C4-2B (cell line): ENCODE measurements around the gene PCDHGB7.

Experiments
- ZFX ChIP-seq: fragments of 450-650 bp; IDR thresholded peaks from 2 replicates; pipeline ENCODE4 v1.6.1; 2017
- TF ChIP-seq, protein P1 (sequence below): fragments of 450-650 bp; conservative IDR thresholded peaks from 2 replicates; pipeline ENCODE4 v1.5.1; 2017; ENCODE audit warnings: mild to moderate bottlenecking

- TF ChIP-seq, protein P1, sequence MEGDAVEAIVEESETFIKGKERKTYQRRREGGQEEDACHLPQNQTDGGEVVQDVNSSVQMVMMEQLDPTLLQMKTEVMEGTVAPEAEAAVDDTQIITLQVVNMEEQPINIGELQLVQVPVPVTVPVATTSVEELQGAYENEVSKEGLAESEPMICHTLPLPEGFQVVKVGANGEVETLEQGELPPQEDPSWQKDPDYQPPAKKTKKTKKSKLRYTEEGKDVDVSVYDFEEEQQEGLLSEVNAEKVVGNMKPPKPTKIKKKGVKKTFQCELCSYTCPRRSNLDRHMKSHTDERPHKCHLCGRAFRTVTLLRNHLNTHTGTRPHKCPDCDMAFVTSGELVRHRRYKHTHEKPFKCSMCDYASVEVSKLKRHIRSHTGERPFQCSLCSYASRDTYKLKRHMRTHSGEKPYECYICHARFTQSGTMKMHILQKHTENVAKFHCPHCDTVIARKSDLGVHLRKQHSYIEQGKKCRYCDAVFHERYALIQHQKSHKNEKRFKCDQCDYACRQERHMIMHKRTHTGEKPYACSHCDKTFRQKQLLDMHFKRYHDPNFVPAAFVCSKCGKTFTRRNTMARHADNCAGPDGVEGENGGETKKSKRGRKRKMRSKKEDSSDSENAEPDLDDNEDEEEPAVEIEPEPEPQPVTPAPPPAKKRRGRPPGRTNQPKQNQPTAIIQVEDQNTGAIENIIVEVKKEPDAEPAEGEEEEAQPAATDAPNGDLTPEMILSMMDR, result no peak
- TF ChIP-seq ZFX, result no peak
These were observed 1.8 kb downstream of the PCDHGB7 start for GRCh38 chr5:141419074-141419880.
